ENCODE data around the gene DIPK1A.

DIPK1A gene

GRCh38 chr1:92913093-92913819 is 48.0 kb downstream of the DIPK1A start:
- DNase-seq: no peak

GRCh38 chr1:92910081-92910480 is 51.2 kb downstream of the DIPK1A start:
- DNase-seq: no peak

GRCh38 chr1:92909321-92909720 is 51.9 kb downstream of the DIPK1A start:
- DNase-seq: no peak

GRCh38 chr1:92907949-92908684 is 53.1 kb downstream of the DIPK1A start:
- DNase-seq: no peak

GRCh38 chr1:92903765-92904164 is 57.5 kb downstream of the DIPK1A start:
- no peak for DNase-seq

GRCh38 chr1:92902406-92902744 is 58.9 kb downstream of the DIPK1A start:
- no peak for DNase-seq

GRCh38 chr1:92901699-92902405 is 59.4 kb downstream of the DIPK1A start:
- no peak for DNase-seq

GRCh38 chr1:92901126-92901525 is 60.1 kb downstream of the DIPK1A start:
- no peak for DNase-seq

- DNase-seq: no peak
These were observed 60.7 kb downstream of the DIPK1A start for GRCh38 chr1:92900539-92900938.

- no peak for DNase-seq
These were observed 61.5 kb downstream of the DIPK1A start for GRCh38 chr1:92899780-92900179.

GRCh38 chr1:92898053-92898452 is 63.2 kb downstream of the DIPK1A start:
- peak in 2 of 3 donors; percentile 9 to 14 for DNase-seq

- DNase-seq: no peak
These were observed 73.8 kb downstream of the DIPK1A start for GRCh38 chr1:92887465-92887864.

GRCh38 chr1:92886886-92887419 is 74.3 kb downstream of the DIPK1A start:
- DNase-seq: no peak

- DNase-seq: no peak
These were observed 77.1 kb downstream of the DIPK1A start for GRCh38 chr1:92884195-92884594.

- no peak for DNase-seq
These were observed 78.0 kb downstream of the DIPK1A start for GRCh38 chr1:92883297-92883696.

- DNase-seq: peak; percentile 45 to 58 (median 56)
These were observed 78.4 kb downstream of the DIPK1A start for GRCh38 chr1:92882819-92883218.

- DNase-seq: no peak
These were observed 79.9 kb downstream of the DIPK1A start for GRCh38 chr1:92881391-92881790.

GRCh38 chr1:92879316-92879968 is 81.8 kb downstream of the DIPK1A start:
- no peak for DNase-seq

GRCh38 chr1:92877792-92878191 is 83.5 kb downstream of the DIPK1A start:
- peak in 1 of 3 donors; percentile 35 for DNase-seq

GRCh38 chr1:92877081-92877711 is 84.1 kb downstream of the DIPK1A start:
- DNase-seq: no peak

- DNase-seq: no peak
These were observed 84.9 kb downstream of the DIPK1A start for GRCh38 chr1:92876351-92876750.

GRCh38 chr1:92874987-92875386 is 86.3 kb downstream of the DIPK1A start:
- no peak for DNase-seq

- DNase-seq: peak in 1 of 3 donors; percentile 11
These were observed 88.5 kb downstream of the DIPK1A start for GRCh38 chr1:92872719-92873118.
